ENCODE data around the gene FAM110C. TPM values are rescaled to one million over a fixed set of nuclear protein-coding genes. Genes with fewer than 3 reads are reported as not detected.

Gene FAM110C
- total RNA-seq, 6 experiments from 2014 or later, result not detected

- DNase-seq, result no peak
Measured at GRCh38 chr2:10222-10875, 36.0 kb downstream of the FAM110C start.

More at GRCh38 chr2:10222-10875, 36.0 kb downstream of the FAM110C start:
- Mint-ChIP-seq H3K4me1 (ENCODE audit: low read depth) (no peaks in the 10 kb centered on the region), H3K4me3 (no peak overlapping the region), H3K27ac (no peak overlapping the region), H3K9me3 (no peaks in the 10 kb centered on the region), H3K36me3 (ENCODE audit: low read depth) (no peaks in the 10 kb centered on the region), H3K27me3 (ENCODE audit: insufficient read depth) (no peaks in the 10 kb centered on the region; the same call in 1 of the 2 replicates)
- TF ChIP-seq CTCF (IDR thresholded peaks at IDR 0.05), result no peak

Other genes starting within 250 kb of the FAM110C start
- 10 to 100 TPM in 4 of 6 experiments, 1 to 10 TPM in 2; 9.9 to 14.2 (median 12.7) TPM for gene SH3YL1, start 217.5 kb upstream of the FAM110C start, total RNA-seq (2021; fragmentation: NEBNext Ultra II Directional; extraction: Animal tissue kit (Norgen Biotek cat#: 25700))
- 10 to 100 TPM; 83.4 to 95.3 (median 89.2) TPM for gene ACP1, start 218.4 kb upstream of the FAM110C start, total RNA-seq (2021; fragmentation: NEBNext Ultra II Directional; extraction: Animal tissue kit (Norgen Biotek cat#: 25700))
- gene ALKAL2, start 241.6 kb upstream of the FAM110C start, total RNA-seq (2021; fragmentation: NEBNext Ultra II Directional; extraction: Animal tissue kit (Norgen Biotek cat#: 25700)), result not detected

Data from HFFc6 (cell line).